GM12872 (cell line): Measurements from ENCODE around the gene ZG16B.

Source experiments
- TF ChIP-seq, protein P1 (sequence below): IDR thresholded peaks from 3 replicates; pipeline ENCODE4 v1.5.1; 2011; ENCODE audit warnings: low read depth, mild to moderate bottlenecking, low read length, moderate library complexity; ENCODE audit not compliant: insufficient read depth

Gene ZG16B

DNA sequence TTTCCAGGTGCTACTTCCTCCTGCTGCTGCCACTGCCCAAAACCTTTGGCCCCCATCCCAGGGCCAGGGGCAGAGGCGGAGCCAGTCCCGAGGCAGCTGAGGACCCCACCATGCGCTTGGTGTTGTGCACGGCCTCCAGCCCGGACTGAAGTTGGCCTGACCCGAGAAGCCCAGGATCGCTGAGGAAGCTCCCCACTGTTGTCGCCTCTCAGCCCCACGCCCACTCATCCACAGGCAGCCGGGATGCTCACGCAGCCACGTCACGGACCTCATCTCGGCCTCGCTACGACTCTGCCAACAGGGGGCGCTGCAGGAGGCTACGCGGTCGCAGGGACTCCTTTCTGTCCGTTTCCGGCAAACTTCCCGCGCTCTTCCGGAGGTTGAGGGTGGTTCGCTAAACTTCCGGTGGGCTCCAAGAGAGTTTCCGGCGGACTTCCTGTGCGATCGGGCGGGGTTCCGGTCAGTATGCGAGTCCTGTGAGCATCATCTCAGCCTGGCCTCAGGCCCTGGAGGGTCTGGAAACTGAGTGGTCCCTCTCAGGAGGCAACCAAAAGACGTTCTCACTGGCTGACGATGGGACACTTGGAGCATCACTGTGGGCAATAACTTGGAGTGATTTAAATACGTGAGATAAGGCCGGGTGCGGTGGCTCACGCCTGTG, 12.4 kb downstream of the ZG16B start:
- TF ChIP-seq, protein P1, sequence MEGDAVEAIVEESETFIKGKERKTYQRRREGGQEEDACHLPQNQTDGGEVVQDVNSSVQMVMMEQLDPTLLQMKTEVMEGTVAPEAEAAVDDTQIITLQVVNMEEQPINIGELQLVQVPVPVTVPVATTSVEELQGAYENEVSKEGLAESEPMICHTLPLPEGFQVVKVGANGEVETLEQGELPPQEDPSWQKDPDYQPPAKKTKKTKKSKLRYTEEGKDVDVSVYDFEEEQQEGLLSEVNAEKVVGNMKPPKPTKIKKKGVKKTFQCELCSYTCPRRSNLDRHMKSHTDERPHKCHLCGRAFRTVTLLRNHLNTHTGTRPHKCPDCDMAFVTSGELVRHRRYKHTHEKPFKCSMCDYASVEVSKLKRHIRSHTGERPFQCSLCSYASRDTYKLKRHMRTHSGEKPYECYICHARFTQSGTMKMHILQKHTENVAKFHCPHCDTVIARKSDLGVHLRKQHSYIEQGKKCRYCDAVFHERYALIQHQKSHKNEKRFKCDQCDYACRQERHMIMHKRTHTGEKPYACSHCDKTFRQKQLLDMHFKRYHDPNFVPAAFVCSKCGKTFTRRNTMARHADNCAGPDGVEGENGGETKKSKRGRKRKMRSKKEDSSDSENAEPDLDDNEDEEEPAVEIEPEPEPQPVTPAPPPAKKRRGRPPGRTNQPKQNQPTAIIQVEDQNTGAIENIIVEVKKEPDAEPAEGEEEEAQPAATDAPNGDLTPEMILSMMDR = peak; percentile 73

DNA sequence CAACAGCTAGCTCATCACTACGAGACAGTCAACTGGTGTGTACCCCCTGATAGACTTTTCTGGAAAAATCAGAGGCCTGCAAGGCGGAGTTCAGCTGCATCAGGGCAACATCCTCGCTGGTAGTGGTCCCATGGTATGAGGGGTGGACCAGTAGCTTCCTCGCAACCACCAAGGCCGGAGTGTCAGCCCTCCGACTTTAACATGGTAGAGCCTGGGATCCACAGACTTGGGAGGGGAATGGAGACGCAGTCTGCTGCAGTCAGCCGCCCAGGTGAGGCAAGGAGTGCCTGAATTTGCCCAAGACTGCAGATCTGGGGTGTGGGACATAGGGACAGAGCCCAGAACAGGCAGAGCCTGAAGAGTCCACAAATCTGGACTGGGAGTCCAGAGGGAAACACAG, 13.4 kb downstream of the ZG16B start:
- TF ChIP-seq, protein P1 = no peak

DNA sequence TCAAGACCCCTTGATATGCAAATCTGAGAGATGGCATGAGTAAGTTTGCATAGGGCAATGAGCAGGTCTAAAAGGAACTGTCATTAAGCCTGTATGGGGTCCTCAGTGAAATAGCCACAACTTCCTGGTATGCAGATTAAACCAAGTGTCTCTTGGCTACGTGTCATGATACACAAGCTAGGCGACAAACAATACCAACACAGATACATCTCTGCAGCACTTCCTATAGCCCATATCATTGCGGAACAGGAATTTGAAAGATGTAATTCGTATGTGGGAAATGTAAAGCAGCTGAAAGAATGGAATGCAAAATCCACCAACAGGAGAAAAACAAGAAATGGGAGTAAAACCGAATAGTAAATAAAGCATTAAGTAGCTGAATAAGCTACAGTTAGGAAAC, 15.0 kb downstream of the ZG16B start:
- TF ChIP-seq, protein P1 = no peak

DNA sequence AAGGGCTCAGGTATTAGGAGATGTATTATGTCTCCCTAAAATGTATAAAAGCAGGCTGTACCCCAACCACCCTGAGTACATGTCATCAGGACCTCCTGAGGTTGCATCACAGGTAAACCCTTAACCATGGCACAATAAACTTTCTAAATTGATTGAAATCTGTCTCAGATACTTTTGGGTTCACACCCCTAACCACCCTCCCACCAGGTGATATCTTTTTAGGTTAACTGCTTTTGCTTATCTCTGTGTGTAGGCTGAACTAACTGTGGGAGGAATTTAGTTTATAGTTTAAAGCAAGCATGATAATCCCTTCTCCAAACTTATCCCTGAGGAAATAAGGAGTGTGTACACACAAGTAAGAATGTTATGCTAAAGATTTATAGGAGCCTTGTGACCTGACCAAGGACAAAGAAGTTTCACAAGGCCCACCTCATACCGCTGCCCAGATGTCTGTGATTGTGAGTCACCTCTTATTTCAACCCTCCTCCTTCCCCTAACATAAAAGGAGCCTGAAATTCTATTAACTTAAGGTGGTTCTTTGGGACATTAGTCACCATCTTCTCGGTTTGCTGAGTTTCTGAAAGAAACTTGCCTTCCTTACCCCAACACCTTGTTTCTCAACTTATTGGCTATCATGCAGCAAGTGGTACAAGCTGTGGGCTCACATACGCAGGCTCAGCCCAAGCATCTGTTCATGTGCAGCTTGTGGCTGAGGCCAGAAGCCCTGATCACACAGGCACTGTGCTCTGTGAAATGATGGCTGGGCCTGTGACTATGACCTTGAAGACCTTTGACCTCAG, 16.6 kb downstream of the ZG16B start:
- TF ChIP-seq, protein P1 = no peak

DNA sequence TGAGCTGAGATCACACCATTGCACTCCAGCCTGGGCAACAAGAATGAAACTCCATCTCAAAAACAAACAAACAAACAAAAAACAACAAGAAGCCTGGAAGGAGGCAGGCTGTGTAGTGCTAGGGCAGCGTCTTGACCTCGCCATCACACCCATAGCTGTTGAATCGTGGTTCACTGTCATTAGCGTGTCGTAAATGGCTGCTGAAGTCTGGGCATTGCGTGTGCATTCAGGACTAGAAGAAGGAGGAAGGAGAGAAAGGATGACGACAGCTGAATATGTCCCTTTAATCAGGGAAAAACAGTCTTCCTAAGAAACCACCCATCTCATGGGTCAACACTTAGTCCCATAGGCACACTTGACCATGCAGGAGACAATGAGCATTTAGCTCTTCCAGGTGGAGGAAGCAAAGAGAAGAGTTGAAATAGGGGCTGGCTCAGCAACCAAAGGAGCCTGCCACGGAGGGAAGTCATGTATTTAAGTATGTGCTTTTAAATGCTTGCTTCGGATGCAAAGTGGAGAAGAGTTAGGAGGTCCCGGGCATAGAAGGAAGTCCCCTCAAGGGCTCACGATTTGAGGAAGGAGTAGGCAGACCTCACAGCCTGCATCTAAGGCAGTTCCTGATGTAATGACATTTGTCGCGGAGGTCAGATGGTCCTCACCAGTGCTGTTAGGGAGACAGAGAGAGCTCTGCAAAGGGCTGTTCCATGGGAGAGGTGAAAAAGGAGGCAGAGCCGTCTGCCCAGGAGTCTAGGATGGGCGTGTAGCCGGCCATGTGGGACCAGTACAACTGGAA, 19.0 kb downstream of the ZG16B start:
- TF ChIP-seq, protein P1 = no peak

DNA sequence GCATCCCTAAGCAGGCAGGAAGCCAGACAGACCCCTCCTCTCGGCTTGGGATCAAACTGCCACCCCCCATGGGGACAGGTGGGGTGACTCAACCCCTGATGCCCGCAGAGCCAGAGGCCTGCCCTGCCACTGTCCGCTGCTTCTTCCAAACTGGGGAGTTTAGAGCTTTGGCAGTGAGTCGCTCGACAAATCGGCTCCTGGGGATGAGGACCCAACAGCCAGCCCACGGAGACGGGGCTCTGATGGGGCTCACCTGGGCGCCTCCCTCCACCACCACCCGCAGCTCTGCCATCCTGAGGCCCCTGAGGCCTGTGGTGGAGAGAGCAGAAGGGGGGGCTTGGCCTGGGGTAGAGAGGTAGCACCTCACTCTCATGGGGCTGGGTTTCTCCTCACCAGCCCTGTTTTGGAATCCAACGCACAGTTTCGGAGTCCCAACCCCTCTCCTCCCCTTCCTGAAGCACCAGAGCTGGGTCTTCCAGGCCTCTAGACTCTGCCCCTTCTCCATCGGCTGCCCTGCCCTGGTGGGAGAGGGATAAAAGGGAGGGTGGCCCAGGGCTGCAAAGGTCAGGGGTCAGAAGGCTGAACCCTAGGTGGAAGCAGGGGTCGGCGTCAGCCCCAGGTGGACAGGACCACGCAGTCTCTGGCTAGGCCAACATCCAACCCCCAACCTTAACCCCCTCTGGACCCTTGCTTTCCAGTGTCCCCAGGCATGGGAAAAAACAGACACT, 22.1 kb downstream of the ZG16B start:
- TF ChIP-seq, protein P1 = no peak
